Dermis blood vessel endothelial cell (primary cell): ENCODE results near the gene ZMIZ1. TPM values are rescaled to one million over a fixed set of nuclear protein-coding genes. Genes with fewer than 3 reads are reported as not detected.

Experiments used
- DNase-seq: peaks from one replicate; pipeline ENCODE4 v3.0.0; 2010
- total RNA-seq: library from RNA; depleted of rRNA; stranded (reverse); fragments of >200 nt; gene quantifications from 2 replicates; pipeline ENCODE4 v1.2.3, GENCODE V29; 2014

ZMIZ1 gene
- total RNA-seq, 1 donor from 2014 or later = 18.2 TPM

DNA sequence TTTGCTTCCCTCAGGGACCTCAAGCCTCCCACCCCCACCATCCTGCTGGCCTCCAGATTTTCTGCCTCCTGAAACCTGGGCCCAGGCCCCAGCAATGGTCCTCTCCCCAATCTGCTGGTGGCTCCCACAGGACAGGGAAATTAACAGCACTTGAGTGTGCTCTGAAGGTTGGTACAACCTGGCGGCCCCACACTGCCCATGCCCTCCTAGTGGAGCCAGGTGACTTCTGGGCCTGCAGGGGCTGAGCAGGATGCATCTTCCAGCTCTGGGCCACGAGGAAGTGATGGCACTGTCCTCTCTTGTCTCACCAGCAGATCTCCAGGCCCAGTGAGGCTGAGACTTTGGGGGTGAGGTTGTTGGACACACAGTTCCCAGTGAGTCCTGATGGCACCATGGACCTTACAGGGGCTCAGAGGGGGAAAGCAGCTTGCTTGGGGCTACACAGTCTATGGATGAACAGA, 3.6 kb upstream of the ZMIZ1 start:
- DNase-seq = no peak

GRCh38 chr10:79065853-79066252, 2.9 kb upstream of the ZMIZ1 start:
- no peak for DNase-seq

DNA sequence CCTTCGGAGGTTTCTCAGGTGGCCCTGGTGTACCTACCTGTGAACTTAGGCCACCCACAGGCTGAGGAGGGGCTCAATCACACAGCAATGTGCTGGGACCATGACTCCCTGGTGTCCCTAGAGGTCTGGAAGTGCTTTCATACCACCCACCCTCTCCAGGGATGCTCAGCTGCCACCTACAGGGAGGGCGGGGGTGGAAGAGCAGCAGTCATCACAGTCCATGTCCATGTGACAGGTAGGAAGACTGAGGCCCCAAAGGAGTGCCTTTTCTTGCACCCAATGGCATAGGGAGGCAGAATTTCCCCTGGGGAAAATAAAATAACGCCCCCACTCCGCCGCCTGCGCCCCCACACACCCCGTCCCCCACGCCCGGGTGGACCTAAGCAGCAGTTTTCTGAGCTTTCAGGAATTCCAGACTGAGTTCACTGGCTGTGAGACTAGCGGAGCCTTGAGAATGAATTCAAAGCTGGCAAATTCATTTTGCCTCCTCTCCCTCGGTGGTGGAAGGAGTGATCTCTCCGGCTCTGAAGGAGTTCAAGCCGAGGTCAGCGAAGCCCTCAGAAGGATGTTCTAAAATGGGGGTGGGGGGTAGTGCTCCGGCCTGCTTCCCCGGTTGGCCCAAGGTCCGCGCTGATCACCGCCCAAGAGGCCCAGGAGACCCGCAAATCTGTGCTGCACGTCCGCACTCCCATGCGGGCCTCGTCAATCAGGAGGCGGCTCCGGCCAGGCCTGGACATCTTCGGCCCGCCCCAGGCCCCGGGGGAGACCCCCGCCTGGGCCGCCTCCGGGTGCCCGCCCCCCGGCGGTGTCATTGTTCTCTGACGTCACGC, 2.1 kb upstream of the ZMIZ1 start:
- DNase-seq = peak; percentile 41

DNA sequence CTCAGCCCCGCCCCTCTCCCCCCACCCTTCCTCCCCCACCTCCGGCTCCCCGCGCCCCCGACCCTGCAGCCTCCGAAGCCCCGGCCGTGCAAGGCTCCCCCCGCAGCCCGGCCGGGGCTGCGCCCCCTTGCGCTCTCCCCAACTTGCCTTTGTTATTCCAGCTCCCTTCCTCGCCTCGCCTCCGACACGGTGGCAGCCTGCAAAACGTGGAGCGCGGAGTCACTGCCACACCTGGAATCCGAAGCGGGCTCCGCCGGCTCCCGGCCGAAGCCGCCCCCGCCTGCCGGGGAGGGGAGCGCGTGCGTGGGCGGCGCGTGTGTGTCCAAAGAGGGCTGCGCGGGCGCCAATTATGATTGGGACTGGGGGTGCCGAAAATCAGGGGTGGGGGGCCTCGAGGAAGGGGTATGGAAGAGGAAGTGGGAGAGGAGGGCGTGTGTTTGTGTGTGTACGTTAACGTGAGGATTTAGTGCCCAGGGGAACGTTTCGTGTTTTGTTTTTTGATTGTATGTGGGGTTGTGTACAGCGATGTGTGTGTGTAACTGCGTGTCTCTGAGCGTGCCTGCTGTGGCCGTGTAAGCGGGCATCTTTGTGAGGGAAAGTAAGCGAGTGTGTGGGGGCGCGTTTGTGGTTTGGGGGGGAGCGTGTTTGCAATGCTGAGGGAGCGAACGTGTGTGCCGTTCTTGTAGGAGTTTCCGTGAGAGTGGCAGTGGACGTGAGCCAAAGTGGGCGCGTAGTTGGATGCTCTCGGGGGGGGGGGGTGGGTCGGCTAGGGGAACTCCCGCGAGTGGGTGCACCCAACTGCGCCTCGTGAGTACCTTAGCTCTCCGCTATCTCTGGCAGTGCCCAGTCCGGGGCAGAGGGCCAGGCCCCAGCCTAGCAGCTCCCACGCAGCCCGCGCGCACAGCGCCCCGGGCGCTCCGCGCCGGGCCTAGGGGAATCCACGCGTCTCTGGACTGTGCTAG, 1.2 kb upstream of the ZMIZ1 start:
- peak; percentile 95 for DNase-seq

GRCh38 chr10:79068203-79068561, 584 bp upstream of the ZMIZ1 start:
- no peak for DNase-seq

DNA sequence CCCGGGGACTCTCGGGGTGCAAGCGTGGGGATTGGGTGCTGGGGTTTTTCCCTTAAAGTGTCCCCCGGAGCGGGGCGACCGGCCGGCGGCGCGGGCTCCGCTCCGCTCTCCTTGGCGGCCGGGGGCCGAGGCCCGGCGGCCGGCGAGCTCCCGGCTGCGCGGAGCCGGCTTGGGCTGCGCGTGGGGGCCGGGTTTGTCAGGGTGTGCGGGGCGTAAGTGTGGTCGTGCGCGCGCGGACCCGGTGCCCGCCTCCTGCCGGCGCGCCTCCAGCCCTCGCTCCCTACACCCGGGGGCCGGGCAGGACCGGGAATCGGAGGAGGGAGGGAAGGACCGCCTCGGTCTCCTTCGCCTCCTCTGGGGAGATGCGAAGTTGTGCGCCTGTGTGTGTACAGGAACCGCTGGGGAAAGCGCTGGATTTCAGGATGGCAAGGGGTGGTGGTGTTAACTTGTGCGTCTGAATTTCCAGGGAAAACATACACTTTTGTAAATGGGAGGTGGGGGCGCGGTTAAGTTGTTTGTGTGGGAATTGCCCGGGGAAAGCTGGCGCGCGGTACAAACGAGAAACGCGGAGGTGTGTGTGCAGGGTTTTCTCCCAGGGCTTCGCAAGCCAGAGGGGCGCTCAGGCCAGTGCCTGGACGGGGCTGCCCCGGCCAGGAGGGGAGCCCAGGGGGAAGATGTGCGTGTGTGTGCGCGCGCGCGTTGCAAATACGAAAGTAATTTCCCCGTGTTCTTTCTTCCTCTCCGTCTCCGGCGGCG, 737 bp downstream of the ZMIZ1 start:
- peak; percentile 67 for DNase-seq

- DNase-seq = peak; percentile 32
Observed at GRCh38 chr10:79070081-79070605, 1.4 kb downstream of the ZMIZ1 start.

DNA sequence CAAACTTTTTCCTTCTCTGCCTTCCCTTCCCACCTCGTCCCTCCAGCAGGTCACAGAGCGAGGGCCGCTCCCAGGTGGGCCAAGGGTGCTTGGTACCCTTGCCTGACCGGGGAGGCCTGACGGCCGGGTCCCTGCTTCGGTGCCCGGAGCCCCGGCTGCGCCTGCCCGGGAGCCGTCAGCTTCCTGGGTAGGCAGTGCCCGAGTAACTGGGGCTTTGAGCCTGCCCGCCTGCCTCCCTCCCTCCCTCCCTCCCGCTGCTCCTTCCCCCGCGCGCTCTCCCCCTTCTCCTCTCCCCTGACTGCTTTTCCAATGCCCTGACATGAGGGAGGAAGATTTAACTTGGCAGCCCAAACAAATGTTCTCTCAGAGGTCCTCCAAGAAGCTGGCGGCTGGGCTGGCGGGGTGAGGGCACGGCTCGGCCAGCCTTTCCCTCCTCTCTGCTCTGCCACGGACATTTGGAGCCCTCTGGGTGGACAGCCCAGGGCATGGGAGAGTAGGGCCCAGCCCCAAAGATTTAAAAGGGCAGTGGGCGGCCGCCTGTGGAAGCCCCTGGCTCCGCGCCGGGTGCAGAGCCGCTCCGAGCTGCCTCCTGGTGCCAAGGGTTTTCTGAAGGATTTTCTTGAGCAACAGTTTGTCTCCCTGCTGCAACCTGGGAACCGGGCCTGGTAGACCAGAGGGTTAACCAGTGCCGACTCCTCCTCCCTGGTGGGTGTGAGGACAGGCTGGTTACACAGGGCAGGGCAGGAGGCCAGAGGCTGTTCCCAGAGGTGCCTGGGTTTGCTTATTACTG, 2.0 kb downstream of the ZMIZ1 start:
- peak; percentile 71 for DNase-seq

DNA sequence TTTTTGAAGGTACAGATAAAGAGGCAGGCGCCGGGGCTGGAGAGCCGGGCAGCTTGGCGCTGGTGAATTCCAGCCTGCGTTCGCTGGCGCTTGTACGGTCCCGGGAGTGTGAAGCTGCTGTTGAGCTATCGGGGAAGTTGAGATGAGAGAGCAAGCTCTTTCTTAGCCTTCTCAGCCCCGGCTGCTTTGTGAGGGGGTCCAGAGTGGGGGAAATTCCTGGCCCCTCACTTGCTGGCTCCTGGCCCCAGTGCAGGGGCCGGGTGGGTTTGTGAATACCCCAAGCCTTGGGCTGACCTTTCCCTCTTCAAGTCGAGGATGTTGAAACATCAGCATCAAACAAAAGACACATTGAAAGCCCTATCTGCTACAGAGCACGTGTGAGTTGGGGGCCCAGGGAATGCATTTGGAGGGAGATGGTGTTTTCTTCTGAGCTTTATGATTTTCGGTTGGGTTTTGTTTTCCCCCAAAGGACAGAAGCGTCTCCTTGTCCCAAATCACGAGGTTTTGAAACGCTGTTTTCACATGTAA, 2.7 kb downstream of the ZMIZ1 start:
- no peak for DNase-seq

- peak; percentile 30 for DNase-seq
Observed at GRCh38 chr10:79072041-79072441, 3.3 kb downstream of the ZMIZ1 start.

- peak; percentile 37 for DNase-seq
Observed at GRCh38 chr10:79072994-79073645, 4.4 kb downstream of the ZMIZ1 start.

DNA sequence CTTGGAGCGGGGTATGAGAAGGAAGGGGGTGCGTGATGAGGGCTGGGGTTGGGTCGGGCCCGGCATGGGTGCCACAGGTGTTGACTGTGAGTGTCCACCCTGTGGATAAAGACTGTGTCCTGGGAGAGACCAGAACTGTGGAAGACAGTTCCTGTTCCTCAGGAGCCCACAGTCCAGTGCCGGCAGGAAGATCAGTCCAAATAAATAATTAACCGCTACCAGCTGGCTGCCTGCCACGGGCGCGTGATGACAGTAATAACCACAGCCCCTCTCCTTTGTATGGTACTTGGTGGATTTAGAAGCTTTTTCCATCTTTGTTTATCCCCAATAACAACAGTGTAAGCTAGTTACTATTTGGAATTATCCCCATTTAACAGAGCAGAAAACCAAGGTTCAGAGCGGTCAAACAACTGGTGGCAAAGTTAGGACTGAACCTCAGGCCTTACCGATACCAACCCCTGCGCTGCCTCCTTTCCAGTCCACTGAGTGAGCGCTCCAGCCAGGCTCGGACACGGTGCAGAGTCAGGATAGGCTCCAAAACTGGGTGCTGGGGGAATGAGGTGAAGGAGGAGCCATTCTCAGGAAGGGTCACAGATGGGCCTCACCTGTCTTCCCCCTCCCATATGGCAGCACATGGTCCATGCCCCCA, 5.1 kb downstream of the ZMIZ1 start:
- peak; percentile 58 for DNase-seq

DNA sequence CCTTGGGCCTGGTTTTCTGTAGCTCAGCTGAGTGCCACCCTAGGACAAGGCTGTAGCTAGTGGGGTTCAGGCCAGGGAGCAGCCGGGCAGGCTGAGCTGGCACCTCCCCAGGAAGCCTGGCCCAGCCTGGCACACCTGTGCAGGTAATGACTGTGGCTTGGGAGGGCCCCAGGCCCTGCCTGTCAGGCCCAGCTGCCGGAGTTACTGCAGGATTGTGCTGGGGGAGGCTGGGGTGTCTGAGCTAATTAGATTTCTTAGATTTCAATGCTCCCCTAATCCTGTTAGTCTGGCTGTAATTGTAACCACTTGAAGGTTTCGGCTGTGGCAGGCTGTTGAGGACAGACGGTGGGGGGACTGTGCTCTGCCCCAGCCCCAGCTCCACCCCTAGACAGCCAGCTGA, 6.0 kb downstream of the ZMIZ1 start:
- DNase-seq = no peak

GRCh38 chr10:79075418-79075817, 6.7 kb downstream of the ZMIZ1 start:
- DNase-seq = no peak

GRCh38 chr10:79077488-79078173, 8.9 kb downstream of the ZMIZ1 start:
- DNase-seq = no peak

GRCh38 chr10:79078367-79079053, 9.7 kb downstream of the ZMIZ1 start:
- no peak for DNase-seq

DNA sequence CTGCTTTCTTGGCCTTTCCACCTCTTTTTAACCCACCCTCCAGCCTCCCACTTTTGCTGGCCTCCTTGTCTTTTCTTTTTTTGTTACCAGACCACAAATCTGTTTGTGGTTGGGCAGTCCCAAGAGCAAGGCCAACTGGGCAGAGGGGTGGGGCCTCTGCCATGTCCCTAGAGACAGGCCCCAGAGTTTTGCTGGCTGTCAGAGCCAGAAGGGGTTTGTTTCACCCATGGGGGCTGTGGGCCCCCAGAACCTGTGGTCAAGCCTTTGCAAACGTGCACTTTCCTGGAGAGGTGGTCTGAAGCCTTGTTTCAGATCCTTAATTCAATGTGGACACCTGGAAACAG, 10.3 kb downstream of the ZMIZ1 start:
- no peak for DNase-seq

DNA sequence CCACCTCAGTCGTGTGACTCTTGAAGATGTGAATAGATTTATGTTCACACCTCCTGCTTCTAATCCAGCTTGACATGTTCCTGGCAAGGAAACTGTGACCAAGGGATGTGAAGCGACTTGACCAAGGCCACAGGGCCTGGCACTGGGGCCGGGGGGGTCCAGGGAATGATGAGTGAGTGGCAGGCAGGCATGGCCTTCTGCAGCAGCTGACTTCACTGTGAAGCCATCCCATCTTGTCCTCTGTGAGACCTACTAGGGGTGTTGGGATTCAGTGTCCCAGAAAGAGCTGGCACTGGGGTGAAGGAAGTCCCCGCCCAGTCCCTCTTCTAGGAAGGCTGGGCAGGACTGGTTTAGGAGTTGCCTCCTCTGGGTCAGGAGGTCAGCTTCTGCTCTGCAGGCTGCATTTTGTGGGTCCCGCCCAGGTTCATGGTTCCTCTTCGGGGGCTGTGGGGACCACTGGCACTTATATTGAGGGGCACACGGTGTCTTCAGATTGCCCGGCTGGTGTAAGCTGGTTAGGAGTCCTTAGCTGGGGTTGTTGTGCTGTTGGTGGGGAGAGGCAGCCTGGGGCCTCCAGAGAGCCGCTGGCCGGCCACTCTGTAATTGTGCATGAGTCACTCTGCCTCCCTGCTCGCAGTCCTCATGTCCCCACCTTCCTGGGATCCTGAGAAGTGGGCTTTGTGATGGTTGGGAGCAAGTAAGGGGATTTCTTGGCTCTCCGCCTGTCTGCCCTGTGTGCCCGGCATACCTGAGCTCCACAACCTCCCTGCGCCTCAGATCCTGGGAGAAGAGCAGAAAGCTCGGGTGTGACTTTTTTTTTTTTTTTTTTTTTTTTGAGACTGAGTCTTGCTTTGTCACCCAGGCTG, 11.0 kb downstream of the ZMIZ1 start:
- DNase-seq = peak; percentile 48
